CD4-positive, alpha-beta T cell (primary cell): ENCODE measurements around the gene PDLIM7. TPM values are rescaled to one million over a fixed set of nuclear protein-coding genes. Genes with fewer than 3 reads are reported as not detected.
"Not testable (repeated sequence)": the region's sequence is repeated elsewhere in the genome, so short reads cannot be mapped to it uniquely, and the experiment has no call there.

Source experiments
- ATAC-seq: fragments of 200-7000 bp; cut with Tn5 transposase; one replicate; pipeline ENCODE4 v1.10.0; 2022; ENCODE audit warnings: mild to moderate bottlenecking; ENCODE audit not compliant: poor library complexity
- CTCF ChIA-PET: fragments of 350-600 bp; sonication (Branson Sonifier 250); formaldehyde crosslinking; loops from one replicate; lab custom pipeline; 2021; ENCODE audit warnings: antibody characterized with exemption, inconsistent platforms; lab: Charles Lee
- POLR2A ChIA-PET: fragments of 350-600 bp; sonication (Branson Sonifier 250); formaldehyde crosslinking; loops from one replicate; lab custom pipeline; 2021; ENCODE audit warnings: antibody characterized with exemption, inconsistent platforms; lab: Charles Lee
- DNase-seq, 14 experiments: peaks; one replicate each; pipeline ENCODE4 v3.0.0-alpha.2; 2013 to 2020; ENCODE audit warnings: mixed read lengths in 2 of 14
- H3K27ac ChIP-seq, 2 donors: one replicate each; pipeline versions ENCODE4 v1.5.1 to v1.7.0; 2013; ENCODE audit warnings: low read length in 2 of 2, low read depth in 1 of 2, mild to moderate bottlenecking in 1 of 2
- H3K27me3 ChIP-seq, 2 experiments: 1 replicate in 1 of 2; 2 replicates in 1 of 2; pipeline versions ENCODE4 v1.6.1 to v1.7.0; 2013; ENCODE audit warnings: low read length in 2 of 2, control low read depth in 1 of 2, mild to moderate bottlenecking in 1 of 2, moderate library complexity in 1 of 2; ENCODE audit not compliant: insufficient read depth in 2 of 2, control insufficient read depth in 1 of 2
- H3K36me3 ChIP-seq: one replicate; pipeline ENCODE4 v1.6.1; 2013; ENCODE audit warnings: low read length, control low read depth; ENCODE audit not compliant: insufficient read depth
- H3K4me1 ChIP-seq: one replicate; pipeline ENCODE4 v1.6.1; 2013; ENCODE audit warnings: low read length, control low read depth; ENCODE audit not compliant: insufficient read depth
- H3K4me3 ChIP-seq: one replicate; pipeline ENCODE4 v1.5.1; 2013; ENCODE audit warnings: mild to moderate bottlenecking, low read length, moderate library complexity
- H3K9me3 ChIP-seq, 2 experiments: 1 replicate in 1 of 2; 2 replicates in 1 of 2; pipeline versions ENCODE4 v1.6.1 to v1.7.0; 2013; ENCODE audit warnings: low read length in 2 of 2, mild to moderate bottlenecking in 2 of 2, control low read depth in 1 of 2, moderate library complexity in 1 of 2; ENCODE audit not compliant: control insufficient read depth in 1 of 2, insufficient read depth in 1 of 2
- H3K27ac Mint-ChIP-seq: one replicate; pipeline ENCODE4 v1.8.0; 2020; ENCODE audit warnings: mixed read lengths
- H3K27me3 Mint-ChIP-seq: one replicate; pipeline ENCODE4 v1.8.0; 2021; ENCODE audit warnings: mixed read lengths
- H3K36me3 Mint-ChIP-seq: one replicate; pipeline ENCODE4 v1.8.0; 2021; ENCODE audit warnings: low read depth, mixed read lengths
- H3K4me1 Mint-ChIP-seq: one replicate; pipeline ENCODE4 v1.8.0; 2021; ENCODE audit warnings: low read depth, mixed read lengths
- H3K4me3 Mint-ChIP-seq: one replicate; pipeline ENCODE4 v1.8.0; 2020; ENCODE audit warnings: mild to moderate bottlenecking, mixed read lengths
- H3K9me3 Mint-ChIP-seq: one replicate; pipeline ENCODE4 v1.8.0; 2020; ENCODE audit warnings: mixed read lengths
- CTCF ChIP-seq: fragments of 200-600 bp; IDR thresholded peaks from one replicate; pipeline ENCODE4 v1.8.0; 2022; ENCODE audit warnings: antibody characterized with exemption, mild to moderate bottlenecking
- intact Hi-C, 2 experiments: fragments of 100-400 bp; cut with DNase I in 1 of 2; cut with micrococcal nuclease in 1 of 2; formaldehyde crosslinking; loops; one replicate each; pipeline versions ENCODE4 v1.15.1 to v1.9.0; 2023 to 2025; cut with DNase I, micrococcal nuclease
- total RNA-seq, 174 experiments: library from RNA in 2 of 174; stranded (reverse) in 2 of 174; gene quantifications; one replicate each; pipeline ENCODE4 v1.2.3 and lab custom pipeline; 2021 to 2026

The PDLIM7 gene
- total RNA-seq, 2 experiments from 2014 or later = 5.2 to 6.0 TPM

GRCh38 chr5:177536386-177536785 lies 39.0 kb upstream of the PDLIM7 start:
- intact Hi-C loops = no loop called here
- H3K27me3 Mint-ChIP-seq = no peaks in the 10 kb centered on the region
- Histone ChIP-seq H3K4me3 (no peak overlapping the region), H3K27ac (no peak overlapping the region), H3K4me1 (no peaks in the 10 kb centered on the region), H3K9me3 (no peaks in the 10 kb centered on the region), H3K36me3 (peaks cover 77% of the 10 kb centered on the region), H3K27me3 (no peaks in the 10 kb centered on the region)
- ChIA-PET CTCF (no interaction called here), POLR2A (no interaction called here)
- peaks cover 4% of the 10 kb centered on the region for H3K4me1 Mint-ChIP-seq
- peaks cover 66% of the 10 kb centered on the region for H3K36me3 Mint-ChIP-seq
- no peak for TF ChIP-seq CTCF
- no peak overlapping the region for H3K4me3 Mint-ChIP-seq
- ATAC-seq (no peak), DNase-seq (no peak)
- no peak overlapping the region for H3K27ac Mint-ChIP-seq
- no peaks in the 10 kb centered on the region for H3K9me3 Mint-ChIP-seq

- H3K36me3 Mint-ChIP-seq = peaks cover 61% of the 10 kb centered on the region
- CTCF ChIA-PET = no interaction called here
These were observed 37.7 kb upstream of the PDLIM7 start for GRCh38 chr5:177535125-177535524.

GRCh38 chr5:177534433-177534832 lies 37.0 kb upstream of the PDLIM7 start:
- POLR2A ChIA-PET = interaction anchor here (0.6 kb wide), 1 partner anchor 86 kb away, joined by 3 read pairs; no protein-coding TSS in a partner anchor
- H3K9me3 ChIP-seq, CTCF ChIA-PET, DNase-seq, H3K4me1 ChIP-seq, H3K27me3 Mint-ChIP-seq, H3K27me3 ChIP-seq, intact Hi-C loops, H3K27ac Mint-ChIP-seq, H3K4me1 Mint-ChIP-seq, H3K4me3 Mint-ChIP-seq, H3K4me3 ChIP-seq, H3K27ac ChIP-seq, H3K9me3 Mint-ChIP-seq, ATAC-seq: not testable (repeated sequence)
- peaks cover 82% of the 10 kb centered on the region for H3K36me3 ChIP-seq
- peaks cover 58% of the 10 kb centered on the region for H3K36me3 Mint-ChIP-seq

More at GRCh38 chr5:177535125-177535524, 37.7 kb upstream of the PDLIM7 start:
- Mint-ChIP-seq H3K27ac (no peak overlapping the region), H3K27me3 (no peaks in the 10 kb centered on the region), H3K4me1 (peaks cover 4% of the 10 kb centered on the region), H3K4me3 (no peak overlapping the region), H3K9me3 (no peaks in the 10 kb centered on the region)
- peaks cover 82% of the 10 kb centered on the region for H3K36me3 ChIP-seq
- DNase-seq = no peak
- H3K4me1 ChIP-seq = no peaks in the 10 kb centered on the region
- H3K9me3 ChIP-seq = no peaks in the 10 kb centered on the region
- no peak for ATAC-seq
- POLR2A ChIA-PET = interaction anchor here (0.6 kb wide), 1 partner anchor 527 kb away, joined by 3 read pairs; no protein-coding TSS in a partner anchor
- no peak overlapping the region for H3K27ac ChIP-seq
- H3K27me3 ChIP-seq = no peaks in the 10 kb centered on the region
- H3K4me3 ChIP-seq = no peak overlapping the region
- no peak for TF ChIP-seq CTCF
- intact Hi-C loops = no loop called here
